HG03175 (cell line): ENCODE results near the gene ACTRT2.

Source experiments
- ATAC-seq: cut with Tn5 transposase; IDR thresholded peaks from one replicate; pipeline ENCODE4 v1.9.1; 2021; ENCODE audit warnings: mild to moderate bottlenecking, moderate library complexity; ENCODE audit not compliant: unreplicated experiment

ACTRT2 gene

GRCh38 chr1:3017440-3018050 lies 3.7 kb upstream of the ACTRT2 start:
- no peak for ATAC-seq

- ATAC-seq, result no peak
Observed at GRCh38 chr1:3018051-3018471, 3.2 kb upstream of the ACTRT2 start.

DNA sequence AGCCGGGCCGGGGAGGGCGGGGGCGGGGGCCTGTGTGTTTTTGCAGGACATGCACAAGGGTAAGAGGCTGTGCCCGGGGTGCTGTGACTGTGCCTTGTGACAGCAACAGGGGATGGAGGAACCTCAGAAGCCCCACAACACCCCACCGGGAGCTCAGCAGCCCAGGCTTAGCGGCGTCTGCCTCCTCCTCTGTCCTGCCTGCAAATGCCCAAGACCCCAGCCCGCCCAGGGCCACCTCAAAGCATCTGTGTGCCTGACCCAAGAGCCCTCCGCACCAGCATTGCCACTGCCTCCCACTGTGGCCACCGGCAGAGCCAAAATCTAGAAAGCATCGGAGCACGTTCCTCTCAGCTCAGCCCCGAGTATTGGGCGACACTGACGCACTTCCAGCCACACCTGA lies 2.7 kb upstream of the ACTRT2 start:
- no peak for ATAC-seq

DNA sequence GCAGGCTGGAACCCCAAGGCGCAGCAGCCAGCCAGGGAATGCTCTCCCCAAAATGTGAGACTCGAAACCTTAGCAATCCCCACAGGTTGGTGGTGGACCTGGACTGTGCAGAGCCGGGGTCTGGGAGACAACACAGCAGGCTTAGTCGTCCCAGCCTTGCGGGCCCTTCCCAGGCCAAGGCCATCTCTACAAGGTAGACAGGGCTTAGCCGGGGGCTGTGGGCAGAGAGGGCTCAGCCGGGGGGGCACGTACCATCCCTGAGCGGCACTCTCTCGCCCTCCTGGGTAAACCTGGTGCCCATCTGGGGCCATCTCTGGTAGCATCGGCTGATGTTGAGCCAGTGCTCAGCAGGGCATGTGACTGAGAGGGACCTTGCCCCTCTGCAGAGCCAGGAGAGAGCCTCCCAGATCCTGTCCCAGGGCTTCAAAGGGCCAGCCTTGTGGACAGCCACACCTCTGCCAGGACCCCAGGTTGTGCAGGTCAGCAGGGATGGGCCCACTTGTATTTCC lies 2.2 kb upstream of the ACTRT2 start:
- ATAC-seq, result no peak

DNA sequence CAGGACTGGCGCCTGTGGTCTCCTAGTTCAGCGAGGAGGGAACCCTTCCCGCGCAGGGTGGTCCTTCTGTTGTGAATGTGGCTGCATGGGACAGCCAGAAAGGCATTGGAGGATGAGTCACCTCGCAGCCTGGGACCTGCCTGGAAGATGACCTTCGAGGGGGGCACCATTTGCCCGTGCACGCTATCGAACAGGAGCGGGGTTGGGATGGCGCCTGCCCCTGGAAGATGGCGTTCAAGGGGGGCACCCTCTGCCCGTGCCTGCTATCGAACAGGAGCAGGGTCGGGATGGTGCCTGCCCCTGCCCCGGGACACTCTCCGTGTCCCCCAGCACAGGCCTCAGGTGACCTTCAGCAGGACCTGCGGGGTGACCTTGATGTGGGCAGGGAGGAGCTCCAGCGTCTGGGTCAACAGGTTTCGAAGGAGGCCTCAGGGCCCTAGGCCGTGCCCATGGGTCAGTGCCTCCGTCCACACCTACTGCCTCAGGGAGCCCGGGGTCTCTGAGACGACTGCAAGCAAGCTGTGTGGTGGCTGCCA lies 1.7 kb upstream of the ACTRT2 start:
- ATAC-seq, result no peak

DNA sequence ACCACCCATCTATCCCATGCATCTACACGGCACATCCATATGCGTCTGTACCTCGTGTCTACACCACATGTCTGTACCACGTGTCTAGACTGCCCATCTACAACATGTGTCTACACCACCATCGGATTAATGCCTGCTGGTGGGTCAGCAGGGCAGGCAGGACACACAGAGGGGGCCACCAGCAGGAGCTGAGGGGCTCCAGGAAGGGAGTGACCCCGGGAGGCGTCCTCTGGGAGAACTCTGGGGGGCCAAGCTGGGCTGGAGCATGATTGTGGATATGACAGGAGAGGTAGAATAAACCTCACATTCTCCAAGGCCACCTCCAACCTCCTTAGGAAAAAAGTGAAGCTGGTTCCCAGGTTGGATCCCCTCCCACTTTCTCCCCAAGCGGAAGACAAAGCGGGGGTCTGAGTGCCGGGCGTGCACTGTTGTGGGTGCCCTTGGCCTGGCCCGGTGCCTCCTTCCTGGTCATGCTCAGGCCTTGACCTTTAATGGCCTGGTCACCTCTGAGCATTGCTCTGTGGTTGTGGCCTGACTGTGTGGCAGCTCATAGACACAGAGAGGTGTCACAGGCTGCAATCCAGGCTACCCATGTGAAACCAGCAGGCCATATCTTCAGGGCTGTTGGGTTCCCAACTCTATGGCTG lies 881 bp upstream of the ACTRT2 start:
- no peak for ATAC-seq

DNA sequence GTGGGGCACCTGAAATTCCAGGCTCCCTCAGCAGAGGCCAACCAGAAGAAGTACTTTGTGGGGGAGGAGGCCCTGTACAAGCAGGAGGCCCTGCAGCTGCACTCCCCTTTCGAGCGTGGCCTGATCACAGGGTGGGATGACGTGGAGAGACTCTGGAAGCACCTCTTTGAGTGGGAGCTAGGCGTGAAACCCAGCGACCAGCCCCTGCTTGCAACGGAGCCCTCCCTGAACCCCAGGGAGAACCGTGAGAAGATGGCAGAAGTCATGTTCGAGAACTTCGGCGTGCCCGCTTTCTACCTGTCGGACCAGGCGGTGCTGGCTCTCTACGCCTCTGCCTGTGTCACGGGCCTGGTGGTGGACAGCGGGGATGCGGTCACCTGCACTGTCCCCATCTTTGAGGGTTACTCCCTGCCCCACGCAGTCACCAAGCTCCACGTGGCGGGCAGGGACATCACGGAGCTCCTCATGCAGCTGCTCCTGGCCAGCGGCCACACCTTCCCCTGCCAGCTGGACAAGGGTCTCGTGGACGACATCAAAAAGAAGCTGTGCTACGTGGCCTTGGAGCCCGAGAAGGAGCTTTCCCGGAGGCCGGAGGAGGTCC lies 634 bp downstream of the ACTRT2 start:
- ATAC-seq, result no peak

GRCh38 chr1:3022511-3022973 lies 1.3 kb downstream of the ACTRT2 start:
- ATAC-seq, result no peak

DNA sequence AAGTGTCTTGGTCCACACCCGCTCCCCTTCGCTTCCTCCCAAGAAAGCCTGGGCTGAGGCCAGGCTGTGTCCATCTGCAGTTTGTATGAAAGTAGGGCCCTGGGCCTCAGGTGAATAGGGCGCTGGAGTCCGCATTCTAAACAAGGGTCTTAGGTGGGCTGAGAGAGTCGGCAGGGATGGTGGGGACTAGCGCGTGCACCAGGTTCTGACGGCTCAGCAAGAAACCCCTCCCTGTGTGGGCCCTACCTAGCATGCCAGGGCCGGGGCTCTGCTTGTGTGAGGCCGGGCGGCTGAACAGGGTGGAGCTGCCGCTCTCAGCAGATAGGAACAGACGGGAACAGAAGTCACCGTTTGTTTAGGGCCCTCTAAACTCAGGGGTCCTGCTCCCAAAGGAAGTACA lies 1.7 kb downstream of the ACTRT2 start:
- no peak for ATAC-seq

GRCh38 chr1:3024019-3024418 lies 2.8 kb downstream of the ACTRT2 start:
- ATAC-seq, result no peak

GRCh38 chr1:3024588-3024987 lies 3.3 kb downstream of the ACTRT2 start:
- no peak for ATAC-seq

DNA sequence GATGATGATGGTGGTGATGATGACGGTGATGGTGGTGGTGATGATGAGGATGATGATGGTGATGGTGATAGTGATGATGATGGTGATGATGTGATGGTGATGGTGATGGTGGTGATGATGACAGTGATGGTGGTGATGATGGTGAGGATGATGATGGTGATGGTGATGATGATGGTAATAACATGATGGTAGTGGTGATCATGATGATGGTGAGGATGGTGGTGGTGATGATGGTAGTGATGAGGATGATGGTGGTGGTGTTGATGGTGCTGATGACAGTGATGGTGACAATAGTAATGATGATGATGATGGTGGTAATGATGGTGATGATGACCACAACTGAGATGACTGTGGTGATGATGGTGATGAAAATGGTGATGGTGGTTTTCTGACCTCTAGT lies 4.9 kb downstream of the ACTRT2 start:
- ATAC-seq, result no peak

- ATAC-seq, result no peak
Observed at GRCh38 chr1:3026581-3027391, 5.5 kb downstream of the ACTRT2 start.

DNA sequence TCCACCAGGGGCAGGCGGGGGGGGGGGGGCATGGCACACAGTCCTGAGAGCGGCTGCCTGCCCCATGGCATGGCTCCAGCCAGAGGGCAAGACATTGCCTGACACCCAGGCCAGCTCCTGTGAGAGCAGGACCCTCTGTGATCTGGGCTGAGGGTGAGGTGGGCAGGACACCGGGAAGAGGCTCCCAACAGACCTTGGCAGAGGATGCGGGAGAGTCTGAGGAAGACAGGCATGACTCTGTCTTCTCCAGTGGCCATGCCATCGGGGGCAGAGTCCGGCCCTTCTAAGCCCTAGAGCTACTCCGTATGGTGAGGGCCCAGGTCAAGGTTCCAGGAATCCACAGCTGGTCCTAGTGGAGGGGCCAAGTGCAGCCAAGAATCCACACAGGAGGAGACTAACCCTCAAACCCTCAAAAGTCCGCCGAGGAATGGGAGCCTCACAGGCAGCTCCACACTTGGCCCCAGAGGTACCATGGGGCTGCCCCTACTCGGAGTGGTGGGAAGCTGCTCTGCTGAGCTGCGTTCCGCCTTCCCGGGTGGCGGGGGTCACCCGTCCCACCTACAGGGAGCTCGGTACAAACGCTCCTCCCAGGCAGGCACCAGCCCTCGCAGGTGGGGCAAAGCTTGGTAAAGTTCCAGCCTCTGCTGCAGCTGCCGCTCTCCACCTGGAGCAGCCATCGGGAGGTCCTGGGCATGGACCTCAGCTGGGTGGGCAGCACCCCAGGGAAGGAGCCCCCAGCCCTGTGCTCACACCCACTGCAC lies 6.5 kb downstream of the ACTRT2 start:
- no peak for ATAC-seq

DNA sequence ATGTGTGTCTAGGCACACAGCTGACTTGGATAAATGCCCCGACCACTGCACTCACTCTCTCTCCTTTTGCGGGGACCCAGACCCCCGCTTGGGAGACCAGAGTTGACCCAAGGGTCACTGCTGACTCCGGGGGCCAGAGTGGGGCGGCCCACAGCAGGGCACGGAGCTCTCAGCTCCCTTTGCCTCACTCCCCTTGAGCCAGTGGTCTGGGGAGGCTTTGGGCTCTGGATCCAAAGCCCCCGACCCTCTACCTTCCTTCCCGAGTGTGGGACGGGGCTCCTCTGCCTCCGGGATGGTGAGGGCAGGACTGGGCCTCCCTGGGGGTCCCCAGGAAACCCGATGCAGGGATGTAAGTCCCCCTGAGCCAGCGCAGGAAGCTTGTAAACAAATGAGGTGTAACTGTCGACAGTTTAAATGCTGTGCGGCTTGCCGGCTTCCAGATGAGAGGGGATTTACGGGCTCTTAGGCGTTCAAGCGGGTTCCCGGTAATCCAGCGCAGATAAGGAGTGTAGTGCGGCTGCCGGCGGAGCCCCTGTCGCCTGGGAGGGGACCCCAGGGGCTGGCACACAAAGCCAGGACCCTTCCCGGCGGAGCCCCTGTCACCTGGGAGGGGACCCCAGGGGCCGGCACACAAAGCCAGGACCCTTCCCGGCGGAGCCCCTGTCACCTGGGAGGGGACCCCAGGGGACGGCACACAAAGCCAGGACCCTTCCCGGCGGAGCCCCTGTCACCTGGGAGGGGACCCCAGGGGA lies 7.4 kb downstream of the ACTRT2 start:
- ATAC-seq, result no peak

GRCh38 chr1:3029481-3029961 lies 8.3 kb downstream of the ACTRT2 start:
- no peak for ATAC-seq

- no peak for ATAC-seq
Observed at GRCh38 chr1:3029991-3030662, 8.9 kb downstream of the ACTRT2 start.

GRCh38 chr1:3030663-3031381 lies 9.6 kb downstream of the ACTRT2 start:
- ATAC-seq, result no peak
